ENCODE measurements around the gene RPS23. TPM values are rescaled to one million over a fixed set of nuclear protein-coding genes. Genes with fewer than 3 reads are reported as not detected.

RPS23 gene
- total RNA-seq = 1,000 to 10,000 TPM; 2,959 to 3,147 TPM
- 1,000 to 10,000 TPM; 2,379 to 3,108 TPM for polyA plus RNA-seq

DNA sequence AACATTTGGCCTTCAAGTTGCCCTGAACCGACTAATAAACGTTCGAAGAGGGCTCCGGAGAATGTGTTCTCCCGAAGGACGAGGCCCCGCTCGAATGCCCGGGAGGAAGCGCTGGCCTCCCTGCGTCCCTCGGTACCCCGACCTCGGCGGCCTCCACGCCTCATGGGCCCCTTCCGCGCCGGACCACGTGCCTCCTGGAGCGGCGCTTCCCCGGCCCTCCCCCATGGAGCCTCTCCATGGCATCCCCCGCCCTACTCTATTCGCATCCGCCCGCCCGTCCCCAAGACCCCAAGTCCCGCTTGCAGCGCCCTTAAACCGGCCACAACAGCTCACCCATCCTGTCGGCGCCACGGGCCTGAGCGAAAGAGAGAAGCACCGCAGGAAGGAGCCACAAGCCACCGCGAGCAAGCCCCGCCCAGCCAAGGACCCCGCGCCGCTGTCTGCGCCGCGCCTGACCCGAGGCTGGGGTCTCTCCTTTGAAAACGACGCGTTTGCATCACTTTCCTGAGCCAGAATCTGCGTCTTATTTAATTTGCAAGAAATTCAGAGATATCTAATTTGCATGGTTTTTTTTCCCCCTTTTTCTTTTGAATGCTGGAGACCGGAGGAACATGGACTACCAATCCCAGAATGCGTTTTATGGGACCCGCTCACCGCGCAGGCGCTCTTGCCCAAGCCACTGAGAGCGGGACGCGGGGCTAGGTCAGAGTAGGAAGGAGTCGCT, at the start of gene RPS23:
RPS23 (minus strand) TSS at position 368 of the 724 bp plus-strand sequence; CDS start at position 337, 31 bp downstream.
- Histone ChIP-seq H3K9me3 (ENCODE audit: control insufficient read depth in 1 of 2, low read length in 2 of 2) (no peaks in the 10 kb centered on the region), H3K27me3 (ENCODE audit: insufficient read depth, low read length) (no peaks in the 10 kb centered on the region), H3K36me3 (ENCODE audit: insufficient read depth, low read length) (peaks cover 28% of the 10 kb centered on the region), H3K4me3 (ENCODE audit: low read length in 2 of 2) (peak within 1 kb of the TSS; percentile 84 to 93), H3K27ac (ENCODE audit: low read depth, low read length) (peak within 1 kb of the TSS; percentile 79), H3K4me1 (ENCODE audit: insufficient read depth, low read length) (peaks cover 23% of the 10 kb centered on the region)
- H3K27me3 Mint-ChIP-seq = no peaks in the 10 kb centered on the region
- ChIA-PET POLR2A (ENCODE audit: partially characterized antibody) (interaction anchor here (0.8 to 2.3 kb wide), 14 partner anchors 10 to 1319 kb away, joined by 3 to 15 read pairs (median 4); partner anchors contain the start of genes ATG10, SSBP2, TMEM167A and XRCC4), CTCF (ENCODE audit: partially characterized antibody) (no interaction called here)
- H3K9me3 Mint-ChIP-seq = no peaks in the 10 kb centered on the region
- intact Hi-C loops (cut with micrococcal nuclease) = loop anchor here (1.0 to 2.0 kb wide), 6 partner anchors 79 to 977 kb away; partner anchors contain the start of genes ATG10, SSBP2, TMEM167A and XRCC4
- H3K36me3 Mint-ChIP-seq = peaks cover 32 to 45% of the 10 kb centered on the region in 2 donors
- peak within 1 kb of the TSS; percentile 94 to 99 (median 98) for H3K27ac Mint-ChIP-seq
- H3K4me1 Mint-ChIP-seq = peaks cover 15 to 48% (median 30%) of the 10 kb centered on the region in 4 donors
- H3K4me3 Mint-ChIP-seq = peak within 1 kb of the TSS; percentile 86 to 99 (median 96)
- DNase-seq = peak; percentile 86 to 89 (median 88)

DNA sequence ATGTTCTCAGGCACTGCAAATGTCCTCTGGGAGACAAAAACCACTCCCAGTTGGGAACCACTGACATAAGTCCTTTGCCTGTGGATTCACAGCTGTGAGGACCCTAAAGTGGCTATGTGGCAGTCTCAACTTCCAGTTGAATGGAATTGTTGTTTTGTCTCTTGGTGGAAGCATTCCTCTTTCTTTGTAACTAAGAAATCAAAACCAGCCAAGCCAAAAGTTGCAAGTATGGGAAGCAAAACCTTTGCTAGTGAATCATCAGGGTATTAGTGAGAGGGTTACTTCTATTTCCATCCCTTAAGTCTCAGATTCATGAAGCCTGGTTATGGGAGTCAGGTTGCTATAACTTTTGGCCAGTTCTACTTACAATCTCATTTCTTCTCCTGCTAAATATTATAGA, 49.8 kb upstream of the RPS23 start:
- Mint-ChIP-seq H3K4me1 (no peaks in the 10 kb centered on the region), H3K4me3 (no peak overlapping the region), H3K36me3 (peaks cover 0 to 3% of the 10 kb centered on the region in 2 donors), H3K9me3 (peaks cover 0 to 4% (median 0%) of the 10 kb centered on the region in 8 donors), H3K27me3 (peaks cover 13 to 14% of the 10 kb centered on the region in 2 donors), H3K27ac (no peak overlapping the region)
- H3K4me1 ChIP-seq (ENCODE audit: insufficient read depth, low read length) = no peaks in the 10 kb centered on the region
- no peaks in the 10 kb centered on the region for H3K27me3 ChIP-seq (ENCODE audit: insufficient read depth, low read length)
- H3K9me3 ChIP-seq (ENCODE audit: control insufficient read depth in 1 of 2, low read length in 2 of 2) = no peaks in the 10 kb centered on the region
- CTCF ChIA-PET (ENCODE audit: partially characterized antibody) = no interaction called here
- POLR2A ChIA-PET (ENCODE audit: partially characterized antibody) = no interaction called here
- no peak overlapping the region for H3K4me3 ChIP-seq (ENCODE audit: low read length in 2 of 2)
- intact Hi-C loops (cut with micrococcal nuclease) = no loop called here
- no peak for DNase-seq
- no peaks in the 10 kb centered on the region for H3K36me3 ChIP-seq (ENCODE audit: insufficient read depth, low read length)
- H3K27ac ChIP-seq (ENCODE audit: low read depth, low read length) = no peak overlapping the region

DNA sequence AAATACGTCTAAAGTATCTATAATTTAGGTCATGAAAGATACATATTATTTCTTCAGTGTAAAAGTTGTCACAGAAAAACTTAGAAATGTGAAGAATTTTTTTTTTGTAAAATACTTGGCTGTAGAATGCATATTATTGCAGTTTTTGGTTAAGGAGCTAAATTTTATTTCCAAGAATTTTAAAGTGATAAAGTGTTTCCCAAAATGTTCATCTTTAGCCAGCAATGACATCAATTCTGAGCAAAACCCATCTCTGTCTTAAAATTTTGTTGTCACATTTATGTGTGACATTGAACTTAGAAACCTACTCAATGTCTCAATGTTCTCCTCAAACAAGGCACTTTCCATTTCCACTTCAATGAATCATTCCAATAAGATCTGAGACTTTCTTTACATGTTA, 47.8 kb upstream of the RPS23 start:
- intact Hi-C loops (cut with micrococcal nuclease) = no loop called here
- H3K27me3 Mint-ChIP-seq = peaks cover 24 to 25% of the 10 kb centered on the region in 2 donors
- no peaks in the 10 kb centered on the region for H3K4me1 Mint-ChIP-seq
- peaks cover 0 to 4% (median 0%) of the 10 kb centered on the region in 8 donors for H3K9me3 Mint-ChIP-seq
- no peak overlapping the region for H3K4me3 Mint-ChIP-seq
- Histone ChIP-seq H3K9me3 (ENCODE audit: control insufficient read depth in 1 of 2, low read length in 2 of 2) (no peaks in the 10 kb centered on the region), H3K27me3 (ENCODE audit: insufficient read depth, low read length) (no peaks in the 10 kb centered on the region), H3K4me1 (ENCODE audit: insufficient read depth, low read length) (no peaks in the 10 kb centered on the region), H3K4me3 (ENCODE audit: low read length in 2 of 2) (no peak overlapping the region), H3K36me3 (ENCODE audit: insufficient read depth, low read length) (no peaks in the 10 kb centered on the region), H3K27ac (ENCODE audit: low read depth, low read length) (no peak overlapping the region)
- H3K27ac Mint-ChIP-seq = no peak overlapping the region
- CTCF ChIA-PET (ENCODE audit: partially characterized antibody) = no interaction called here
- H3K36me3 Mint-ChIP-seq = peaks cover 0 to 3% of the 10 kb centered on the region in 2 donors
- DNase-seq = no peak
- POLR2A ChIA-PET (ENCODE audit: partially characterized antibody) = no interaction called here

DNA sequence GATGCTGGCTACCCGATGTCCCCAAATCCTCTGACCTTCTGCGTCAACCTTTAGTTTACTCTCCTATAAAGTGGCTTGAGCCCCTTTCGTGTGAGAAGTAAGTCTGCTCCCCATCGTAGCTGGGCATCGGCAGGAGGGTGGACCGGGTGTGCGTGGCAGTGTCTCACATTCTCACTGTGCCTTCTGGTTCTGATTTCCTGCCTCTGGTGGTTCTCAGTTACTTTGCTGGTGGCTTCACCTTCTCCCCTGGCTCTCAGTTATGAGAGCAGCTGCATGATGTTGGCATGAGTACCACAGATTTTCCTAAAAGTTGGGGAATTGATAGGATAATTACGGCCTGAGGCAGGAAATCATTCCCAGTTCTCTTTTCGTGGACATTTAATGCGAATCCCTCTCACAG, 47.0 kb upstream of the RPS23 start:
- H3K36me3 Mint-ChIP-seq = peaks cover 0 to 3% of the 10 kb centered on the region in 2 donors
- POLR2A ChIA-PET (ENCODE audit: partially characterized antibody) = no interaction called here
- no peak for DNase-seq

DNA sequence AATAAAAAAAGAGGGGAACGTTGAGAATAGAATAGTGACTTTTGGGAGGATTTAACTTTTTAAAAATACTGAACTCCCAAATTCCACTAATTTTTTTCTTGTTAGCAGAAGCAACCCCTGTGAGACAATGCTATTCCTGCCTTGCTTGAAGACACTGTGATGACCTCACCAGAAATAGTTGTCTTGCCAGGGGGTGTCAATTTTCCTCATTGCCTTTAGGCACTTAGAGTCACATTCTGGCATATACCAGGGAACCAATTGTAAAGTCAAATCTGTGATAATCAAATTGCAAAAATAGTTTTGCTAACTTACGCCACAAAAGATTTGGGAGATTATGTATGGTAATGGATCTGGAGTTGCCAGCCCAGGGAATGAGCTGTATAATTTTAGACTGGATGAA, 42.8 kb upstream of the RPS23 start:
- Mint-ChIP-seq H3K9me3 (peaks cover 0 to 2% (median 0%) of the 10 kb centered on the region in 8 donors), H3K4me1 (no peaks in the 10 kb centered on the region), H3K27ac (no peak overlapping the region), H3K36me3 (no peaks in the 10 kb centered on the region), H3K27me3 (peaks cover 26 to 28% of the 10 kb centered on the region in 2 donors), H3K4me3 (no peak overlapping the region)
- H3K9me3 ChIP-seq (ENCODE audit: control insufficient read depth in 1 of 2, low read length in 2 of 2) = no peaks in the 10 kb centered on the region
- POLR2A ChIA-PET (ENCODE audit: partially characterized antibody) = no interaction called here
- no peaks in the 10 kb centered on the region for H3K4me1 ChIP-seq (ENCODE audit: insufficient read depth, low read length)
- no peak overlapping the region for H3K27ac ChIP-seq (ENCODE audit: low read depth, low read length)
- no peaks in the 10 kb centered on the region for H3K27me3 ChIP-seq (ENCODE audit: insufficient read depth, low read length)
- no peak overlapping the region for H3K4me3 ChIP-seq (ENCODE audit: low read length in 2 of 2)
- H3K36me3 ChIP-seq (ENCODE audit: insufficient read depth, low read length) = no peaks in the 10 kb centered on the region
- CTCF ChIA-PET (ENCODE audit: partially characterized antibody) = no interaction called here
- intact Hi-C loops (cut with micrococcal nuclease) = no loop called here
- no peak for DNase-seq

More for the DNA sequence above, 47.0 kb upstream of the RPS23 start:
- peaks cover 0 to 4% (median 0%) of the 10 kb centered on the region in 8 donors for H3K9me3 Mint-ChIP-seq
- H3K27me3 Mint-ChIP-seq = peaks cover 22 to 24% of the 10 kb centered on the region in 2 donors
- intact Hi-C loops (cut with micrococcal nuclease) = no loop called here
- Histone ChIP-seq H3K4me1 (ENCODE audit: insufficient read depth, low read length) (no peaks in the 10 kb centered on the region), H3K27ac (ENCODE audit: low read depth, low read length) (no peak overlapping the region), H3K4me3 (ENCODE audit: low read length in 2 of 2) (no peak overlapping the region), H3K27me3 (ENCODE audit: insufficient read depth, low read length) (no peaks in the 10 kb centered on the region), H3K9me3 (ENCODE audit: control insufficient read depth in 1 of 2, low read length in 2 of 2) (no peaks in the 10 kb centered on the region), H3K36me3 (ENCODE audit: insufficient read depth, low read length) (no peaks in the 10 kb centered on the region)
- H3K4me3 Mint-ChIP-seq = no peak overlapping the region
- no peak overlapping the region for H3K27ac Mint-ChIP-seq
- no peaks in the 10 kb centered on the region for H3K4me1 Mint-ChIP-seq
- CTCF ChIA-PET (ENCODE audit: partially characterized antibody) = no interaction called here

DNA sequence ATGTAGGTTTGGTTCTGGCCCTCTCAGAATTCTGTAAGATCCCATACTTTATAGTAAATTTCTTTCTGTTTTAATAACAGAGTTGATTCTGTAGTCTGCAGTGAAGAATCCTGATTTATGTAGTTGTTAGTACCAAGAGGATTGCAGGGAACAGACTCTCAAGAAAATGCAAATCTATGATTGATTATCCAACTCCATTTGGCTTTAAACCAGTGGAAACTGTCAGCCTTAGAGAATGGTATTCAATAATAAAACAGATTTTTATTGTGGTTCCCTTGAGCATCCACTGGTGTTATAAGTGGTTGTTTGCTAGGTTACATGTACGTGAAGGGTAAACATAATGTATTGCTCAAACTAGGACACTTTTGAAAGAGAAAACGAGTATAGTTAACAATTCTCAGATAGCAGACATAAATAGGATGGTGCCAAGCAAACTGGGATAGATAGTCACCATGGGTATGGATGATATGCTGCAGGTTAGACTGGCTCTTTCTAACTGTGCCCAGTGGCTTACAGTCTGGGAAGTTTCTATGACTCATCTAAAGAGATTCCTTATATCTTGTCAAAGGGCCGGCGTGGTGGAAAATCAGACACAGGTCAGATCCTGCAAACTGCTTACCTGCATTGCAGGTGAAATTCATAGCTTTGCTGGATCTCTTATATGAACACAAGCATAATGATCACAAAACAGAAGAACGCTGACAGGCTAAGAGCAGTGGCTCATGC, 41.7 kb upstream of the RPS23 start:
- Mint-ChIP-seq H3K27me3 (peaks cover 24 to 27% of the 10 kb centered on the region in 2 donors), H3K9me3 (peaks cover 0 to 2% (median 0%) of the 10 kb centered on the region in 8 donors), H3K4me1 (no peaks in the 10 kb centered on the region), H3K4me3 (no peak overlapping the region), H3K27ac (no peak overlapping the region), H3K36me3 (no peaks in the 10 kb centered on the region)
- Histone ChIP-seq H3K9me3 (ENCODE audit: control insufficient read depth in 1 of 2, low read length in 2 of 2) (no peaks in the 10 kb centered on the region), H3K27ac (ENCODE audit: low read depth, low read length) (no peak overlapping the region), H3K27me3 (ENCODE audit: insufficient read depth, low read length) (no peaks in the 10 kb centered on the region), H3K4me3 (ENCODE audit: low read length in 2 of 2) (no peak overlapping the region), H3K4me1 (ENCODE audit: insufficient read depth, low read length) (no peaks in the 10 kb centered on the region), H3K36me3 (ENCODE audit: insufficient read depth, low read length) (no peaks in the 10 kb centered on the region)
- ChIA-PET CTCF (ENCODE audit: partially characterized antibody) (interaction anchor here (0.6 kb wide), 1 partner anchor 1251 kb away, joined by 3 read pairs; no protein-coding TSS in a partner anchor), POLR2A (ENCODE audit: partially characterized antibody) (no interaction called here)
- intact Hi-C loops (cut with micrococcal nuclease) = no loop called here
- DNase-seq = no peak

DNA sequence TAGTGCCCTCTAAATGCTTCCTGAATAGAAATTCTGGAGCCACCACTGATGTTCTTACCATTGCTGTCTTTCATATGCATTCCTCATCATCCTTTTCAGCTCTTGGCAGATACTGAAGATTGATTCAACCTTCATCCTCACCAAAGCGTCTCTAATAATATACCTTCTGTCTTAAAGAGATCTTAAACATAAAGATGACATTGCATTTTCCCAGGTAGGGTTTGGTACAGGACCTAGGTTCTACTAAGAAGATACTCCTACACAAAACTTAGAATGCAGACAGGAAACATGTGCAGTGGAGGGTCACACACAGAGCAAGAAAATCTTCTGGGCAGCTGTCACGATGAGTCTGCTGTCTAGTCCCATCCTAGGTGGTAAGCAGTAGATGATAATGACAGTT, 41.0 kb upstream of the RPS23 start:
- Mint-ChIP-seq H3K27ac (no peak overlapping the region), H3K9me3 (peaks cover 0 to 2% (median 0%) of the 10 kb centered on the region in 8 donors), H3K36me3 (no peaks in the 10 kb centered on the region), H3K4me3 (no peak overlapping the region), H3K27me3 (peaks cover 21 to 25% of the 10 kb centered on the region in 2 donors), H3K4me1 (no peaks in the 10 kb centered on the region)
- intact Hi-C loops (cut with micrococcal nuclease) = no loop called here
- no peaks in the 10 kb centered on the region for H3K4me1 ChIP-seq (ENCODE audit: insufficient read depth, low read length)
- no peak overlapping the region for H3K27ac ChIP-seq (ENCODE audit: low read depth, low read length)
- H3K36me3 ChIP-seq (ENCODE audit: insufficient read depth, low read length) = no peaks in the 10 kb centered on the region
- no peak for DNase-seq
- no peaks in the 10 kb centered on the region for H3K9me3 ChIP-seq (ENCODE audit: control insufficient read depth in 1 of 2, low read length in 2 of 2)
- ChIA-PET CTCF (ENCODE audit: partially characterized antibody) (interaction anchor here (1.1 kb wide), 1 partner anchor 9 kb away, joined by 6 read pairs; no protein-coding TSS in a partner anchor), POLR2A (ENCODE audit: partially characterized antibody) (no interaction called here)
- H3K4me3 ChIP-seq (ENCODE audit: low read length in 2 of 2) = no peak overlapping the region
- H3K27me3 ChIP-seq (ENCODE audit: insufficient read depth, low read length) = no peaks in the 10 kb centered on the region

Measured in CD4-positive, alpha-beta memory T cell (primary cell).